Measurements from ENCODE around the gene CES3.

DNA sequence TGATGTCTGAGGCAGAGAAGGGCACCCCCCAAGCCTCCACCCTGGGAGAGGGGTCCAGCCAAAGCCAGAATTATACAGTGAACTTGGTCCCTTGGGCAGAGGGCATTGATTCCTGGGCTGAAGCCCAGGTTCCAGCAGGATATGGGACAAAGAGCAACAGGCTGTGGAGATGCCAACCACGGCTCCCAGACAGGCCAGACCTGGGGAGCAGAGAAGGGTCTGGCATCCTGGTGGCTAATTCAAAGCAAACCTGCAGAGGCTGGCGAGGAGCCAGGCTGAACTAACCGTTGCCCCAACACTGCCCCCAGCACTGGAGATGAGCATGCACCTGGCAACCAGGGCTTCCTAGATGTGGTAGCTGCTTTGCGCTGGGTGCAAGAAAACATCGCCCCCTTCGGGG is 3.0 kb downstream of the CES3 start:
- TF ChIP-seq, protein P1, sequence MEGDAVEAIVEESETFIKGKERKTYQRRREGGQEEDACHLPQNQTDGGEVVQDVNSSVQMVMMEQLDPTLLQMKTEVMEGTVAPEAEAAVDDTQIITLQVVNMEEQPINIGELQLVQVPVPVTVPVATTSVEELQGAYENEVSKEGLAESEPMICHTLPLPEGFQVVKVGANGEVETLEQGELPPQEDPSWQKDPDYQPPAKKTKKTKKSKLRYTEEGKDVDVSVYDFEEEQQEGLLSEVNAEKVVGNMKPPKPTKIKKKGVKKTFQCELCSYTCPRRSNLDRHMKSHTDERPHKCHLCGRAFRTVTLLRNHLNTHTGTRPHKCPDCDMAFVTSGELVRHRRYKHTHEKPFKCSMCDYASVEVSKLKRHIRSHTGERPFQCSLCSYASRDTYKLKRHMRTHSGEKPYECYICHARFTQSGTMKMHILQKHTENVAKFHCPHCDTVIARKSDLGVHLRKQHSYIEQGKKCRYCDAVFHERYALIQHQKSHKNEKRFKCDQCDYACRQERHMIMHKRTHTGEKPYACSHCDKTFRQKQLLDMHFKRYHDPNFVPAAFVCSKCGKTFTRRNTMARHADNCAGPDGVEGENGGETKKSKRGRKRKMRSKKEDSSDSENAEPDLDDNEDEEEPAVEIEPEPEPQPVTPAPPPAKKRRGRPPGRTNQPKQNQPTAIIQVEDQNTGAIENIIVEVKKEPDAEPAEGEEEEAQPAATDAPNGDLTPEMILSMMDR (tag by site-specific recombination; IDR thresholded peaks at IDR 0.05): no peak
- TF ChIP-seq YY1 (tag by site-specific recombination; IDR thresholded peaks at IDR 0.05): no peak
- TF ChIP-seq, protein P2, sequence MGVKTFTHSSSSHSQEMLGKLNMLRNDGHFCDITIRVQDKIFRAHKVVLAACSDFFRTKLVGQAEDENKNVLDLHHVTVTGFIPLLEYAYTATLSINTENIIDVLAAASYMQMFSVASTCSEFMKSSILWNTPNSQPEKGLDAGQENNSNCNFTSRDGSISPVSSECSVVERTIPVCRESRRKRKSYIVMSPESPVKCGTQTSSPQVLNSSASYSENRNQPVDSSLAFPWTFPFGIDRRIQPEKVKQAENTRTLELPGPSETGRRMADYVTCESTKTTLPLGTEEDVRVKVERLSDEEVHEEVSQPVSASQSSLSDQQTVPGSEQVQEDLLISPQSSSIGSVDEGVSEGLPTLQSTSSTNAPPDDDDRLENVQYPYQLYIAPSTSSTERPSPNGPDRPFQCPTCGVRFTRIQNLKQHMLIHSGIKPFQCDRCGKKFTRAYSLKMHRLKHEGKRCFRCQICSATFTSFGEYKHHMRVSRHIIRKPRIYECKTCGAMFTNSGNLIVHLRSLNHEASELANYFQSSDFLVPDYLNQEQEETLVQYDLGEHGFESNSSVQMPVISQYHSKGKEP (tag by site-specific recombination; IDR thresholded peaks at IDR 0.05): no peak
- no peak for TF ChIP-seq ZBTB7A (tag by site-specific recombination; IDR thresholded peaks at IDR 0.05; ENCODE audit: low read depth)

All from HEK293 (cell line).